Upper lobe of left lung (tissue), 4 donors: ENCODE data around the gene CDH5.
A peak's percentile ranks its signal among the peaks of the same experiment; 100 is the strongest.

ENCODE experiments used
- EP300 ChIP-seq, 4 donors: sonication (generic); formaldehyde crosslinking; IDR thresholded peaks; one replicate each; pipeline ENCODE4 v1.5.1; 2017; ENCODE audit warnings: antibody characterized with exemption in 4 of 4, control low read depth in 2 of 4
- POLR2A ChIP-seq, 4 donors: fragments of 450-650 bp; IDR thresholded peaks; one replicate each; pipeline ENCODE4 v1.5.1; 2016 to 2017; ENCODE audit warnings: antibody characterized with exemption in 4 of 4, mild to moderate bottlenecking in 2 of 4
- TF ChIP-seq, protein P1 (sequence below), 6 experiments: fragments of 450-650 bp in 4 of 6; fragments of 200-600 bp in 2 of 6; sonication (generic) in 2 of 6; IDR thresholded peaks; one replicate each; pipeline ENCODE4 v1.5.1; 2016 to 2019; ENCODE audit warnings: antibody characterized with exemption in 6 of 6

DNA sequence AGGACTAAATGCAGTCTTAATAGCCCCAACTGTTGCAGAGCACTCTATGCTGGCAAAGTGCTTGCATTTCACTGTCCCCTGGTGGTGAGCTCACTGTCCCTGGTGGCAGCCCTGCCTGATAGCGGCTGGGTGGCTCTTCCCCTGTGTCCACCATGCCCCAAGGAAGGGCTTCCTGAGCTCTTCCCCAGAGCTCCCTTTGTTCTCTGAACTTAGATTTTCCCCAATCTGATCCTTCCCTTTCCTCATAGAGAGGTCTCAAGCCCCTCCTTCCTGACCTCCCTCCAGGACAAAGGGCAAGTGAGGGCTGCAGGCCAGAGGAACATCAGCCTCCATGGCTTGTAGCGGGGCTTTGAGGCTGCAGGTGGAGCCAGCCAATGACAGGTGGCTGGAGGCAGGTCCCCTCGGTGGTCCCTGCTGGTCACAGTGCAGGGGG, 77.6 kb downstream of the CDH5 start:
- TF ChIP-seq, protein P1, sequence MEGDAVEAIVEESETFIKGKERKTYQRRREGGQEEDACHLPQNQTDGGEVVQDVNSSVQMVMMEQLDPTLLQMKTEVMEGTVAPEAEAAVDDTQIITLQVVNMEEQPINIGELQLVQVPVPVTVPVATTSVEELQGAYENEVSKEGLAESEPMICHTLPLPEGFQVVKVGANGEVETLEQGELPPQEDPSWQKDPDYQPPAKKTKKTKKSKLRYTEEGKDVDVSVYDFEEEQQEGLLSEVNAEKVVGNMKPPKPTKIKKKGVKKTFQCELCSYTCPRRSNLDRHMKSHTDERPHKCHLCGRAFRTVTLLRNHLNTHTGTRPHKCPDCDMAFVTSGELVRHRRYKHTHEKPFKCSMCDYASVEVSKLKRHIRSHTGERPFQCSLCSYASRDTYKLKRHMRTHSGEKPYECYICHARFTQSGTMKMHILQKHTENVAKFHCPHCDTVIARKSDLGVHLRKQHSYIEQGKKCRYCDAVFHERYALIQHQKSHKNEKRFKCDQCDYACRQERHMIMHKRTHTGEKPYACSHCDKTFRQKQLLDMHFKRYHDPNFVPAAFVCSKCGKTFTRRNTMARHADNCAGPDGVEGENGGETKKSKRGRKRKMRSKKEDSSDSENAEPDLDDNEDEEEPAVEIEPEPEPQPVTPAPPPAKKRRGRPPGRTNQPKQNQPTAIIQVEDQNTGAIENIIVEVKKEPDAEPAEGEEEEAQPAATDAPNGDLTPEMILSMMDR (IDR thresholded peaks at IDR 0.05), result peak in 1 of 6 experiments; percentile 18
- TF ChIP-seq EP300 (IDR thresholded peaks at IDR 0.05) (no peak), POLR2A (IDR thresholded peaks at IDR 0.05) (no peak)
